ENCODE results near the gene TPGS1.

GRCh38 chr19:470701-471100 lies 36.6 kb upstream of the TPGS1 start:
- TF ChIP-seq CTCF (IDR thresholded peaks at IDR 0.05 in 8 of 11, conservative IDR thresholded peaks at IDR 0.05 in 3 of 11) (no peak), POLR2A (IDR thresholded peaks at IDR 0.05) (no peak)
